MCF 10A (cell line): ENCODE measurements around the gene NR1I3. TPM values are rescaled to one million over a fixed set of nuclear protein-coding genes. Genes with fewer than 3 reads are reported as not detected.
"Not testable (repeated sequence)": the region's sequence is repeated elsewhere in the genome, so short reads cannot be mapped to it uniquely, and the experiment has no call there.

Source experiments
- BruUV-seq: library from RNA; stranded (reverse); fragments of 400-500 nt; replicated peaks from 2 replicates; lab custom pipeline; 2021; lab: Mats Ljungman, UMichigan
- CTCF ChIA-PET: fragments of 300-600 bp; sonication (Branson Sonifier 250); formaldehyde crosslinking; extraction: SDS; loops from one replicate; lab custom pipeline; 2021; ENCODE audit warnings: antibody characterized with exemption, inconsistent platforms; lab: Yijun Ruan, JAX
- POLR2A ChIA-PET: fragments of 300-600, 350-650 bp; sonication (Branson Sonifier 250); formaldehyde crosslinking; extraction: SDS; loops from one replicate; lab custom pipeline; 2020; ENCODE audit warnings: antibody characterized with exemption, inconsistent platforms; lab: Yijun Ruan, JAX
- DNase-seq: peaks from one replicate; pipeline ENCODE4 v3.0.0-alpha.2; 2018; ENCODE audit not compliant: unreplicated experiment
- H3K27ac Mint-ChIP-seq: one replicate; pipeline ENCODE4 v1.8.0; 2022; ENCODE audit warnings: mild to moderate bottlenecking, low read depth, mixed read lengths; ENCODE audit not compliant: unreplicated experiment
- H3K27me3 Mint-ChIP-seq: one replicate; pipeline ENCODE4 v1.8.0; 2022; ENCODE audit warnings: mixed read lengths; ENCODE audit not compliant: insufficient read depth, unreplicated experiment
- H3K36me3 Mint-ChIP-seq: one replicate; pipeline ENCODE4 v1.8.0; 2022; ENCODE audit warnings: mild to moderate bottlenecking, moderate library complexity, mixed read lengths; ENCODE audit not compliant: insufficient read depth, unreplicated experiment
- H3K4me1 Mint-ChIP-seq: one replicate; pipeline ENCODE4 v1.8.0; 2022; ENCODE audit warnings: mixed read lengths; ENCODE audit not compliant: insufficient read depth, unreplicated experiment
- H3K4me3 Mint-ChIP-seq: one replicate; pipeline ENCODE4 v1.8.0; 2022; ENCODE audit warnings: mild to moderate bottlenecking, moderate library complexity, mixed read lengths; ENCODE audit not compliant: unreplicated experiment
- H3K9me3 Mint-ChIP-seq: one replicate; pipeline ENCODE4 v1.8.0; 2022; ENCODE audit warnings: mixed read lengths; ENCODE audit not compliant: unreplicated experiment
- intact Hi-C: fragments of 100-400 bp; cut with micrococcal nuclease; formaldehyde crosslinking; loops from 2 replicates; pipeline ENCODE4 v1.14.1; 2022
- total RNA-seq: library from RNA; stranded (reverse); gene quantifications from 2 replicates; pipeline ENCODE4 v1.2.3, GENCODE V29; 2022
- TF ChIP-seq, protein P1 (sequence below): fragments of 200-600 bp; IDR thresholded peaks from one replicate; pipeline ENCODE4 v1.8.0; 2022; ENCODE audit warnings: antibody characterized with exemption, mild to moderate bottlenecking; ENCODE audit not compliant: unreplicated experiment

Gene NR1I3
- total RNA-seq, 1 experiment from 2014 or later: not detected

DNA sequence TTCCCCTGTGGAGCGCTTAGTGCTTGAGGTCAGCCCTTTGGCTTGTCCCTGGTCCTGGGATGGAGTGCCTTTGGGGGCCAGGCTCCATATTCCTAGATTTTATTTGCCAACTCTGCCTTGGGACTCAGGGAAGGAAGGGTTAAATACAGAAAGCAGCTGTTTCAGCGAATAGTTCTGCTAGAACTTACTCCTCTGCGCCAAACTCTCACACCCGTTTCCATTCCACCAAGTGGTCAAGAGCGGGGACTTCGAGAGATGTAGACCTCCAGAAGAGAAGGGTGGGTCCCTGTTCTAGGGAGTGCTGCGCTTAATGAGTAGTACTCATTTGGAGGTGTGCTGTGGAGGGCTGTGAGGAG is 12.8 kb downstream of the NR1I3 start:
- BruUV-seq: no TSS peak
- ChIA-PET CTCF (interaction anchor here (0.6 to 18.5 kb wide), 43 partner anchors 8 to 1340 kb away, joined by 3 to 444 read pairs (median 8); partner anchors contain the start of genes ADAMTS4, B4GALT3, CFAP126 and FCER1G), POLR2A (interaction anchor here (0.6 to 6.8 kb wide), 25 partner anchors 8 to 512 kb away, joined by 3 to 81 read pairs (median 5); partner anchors contain the start of genes ADAMTS4, B4GALT3, DEDD and NDUFS2)
- no peaks in the 10 kb centered on the region for H3K27me3 Mint-ChIP-seq
- H3K36me3 Mint-ChIP-seq: peaks cover 19% of the 10 kb centered on the region
- H3K4me1 Mint-ChIP-seq: peaks cover 22% of the 10 kb centered on the region
- DNase-seq: no peak
- peak overlapping the region; percentile 88 for H3K27ac Mint-ChIP-seq
- H3K4me3 Mint-ChIP-seq: no peak overlapping the region
- intact Hi-C loops: loop anchor here (1.0 to 10.0 kb wide), 5 partner anchors 16 to 510 kb away; partner anchors contain the start of gene NDUFS2
- H3K9me3 Mint-ChIP-seq: no peaks in the 10 kb centered on the region
- TF ChIP-seq, protein P1, sequence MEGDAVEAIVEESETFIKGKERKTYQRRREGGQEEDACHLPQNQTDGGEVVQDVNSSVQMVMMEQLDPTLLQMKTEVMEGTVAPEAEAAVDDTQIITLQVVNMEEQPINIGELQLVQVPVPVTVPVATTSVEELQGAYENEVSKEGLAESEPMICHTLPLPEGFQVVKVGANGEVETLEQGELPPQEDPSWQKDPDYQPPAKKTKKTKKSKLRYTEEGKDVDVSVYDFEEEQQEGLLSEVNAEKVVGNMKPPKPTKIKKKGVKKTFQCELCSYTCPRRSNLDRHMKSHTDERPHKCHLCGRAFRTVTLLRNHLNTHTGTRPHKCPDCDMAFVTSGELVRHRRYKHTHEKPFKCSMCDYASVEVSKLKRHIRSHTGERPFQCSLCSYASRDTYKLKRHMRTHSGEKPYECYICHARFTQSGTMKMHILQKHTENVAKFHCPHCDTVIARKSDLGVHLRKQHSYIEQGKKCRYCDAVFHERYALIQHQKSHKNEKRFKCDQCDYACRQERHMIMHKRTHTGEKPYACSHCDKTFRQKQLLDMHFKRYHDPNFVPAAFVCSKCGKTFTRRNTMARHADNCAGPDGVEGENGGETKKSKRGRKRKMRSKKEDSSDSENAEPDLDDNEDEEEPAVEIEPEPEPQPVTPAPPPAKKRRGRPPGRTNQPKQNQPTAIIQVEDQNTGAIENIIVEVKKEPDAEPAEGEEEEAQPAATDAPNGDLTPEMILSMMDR: no peak

DNA sequence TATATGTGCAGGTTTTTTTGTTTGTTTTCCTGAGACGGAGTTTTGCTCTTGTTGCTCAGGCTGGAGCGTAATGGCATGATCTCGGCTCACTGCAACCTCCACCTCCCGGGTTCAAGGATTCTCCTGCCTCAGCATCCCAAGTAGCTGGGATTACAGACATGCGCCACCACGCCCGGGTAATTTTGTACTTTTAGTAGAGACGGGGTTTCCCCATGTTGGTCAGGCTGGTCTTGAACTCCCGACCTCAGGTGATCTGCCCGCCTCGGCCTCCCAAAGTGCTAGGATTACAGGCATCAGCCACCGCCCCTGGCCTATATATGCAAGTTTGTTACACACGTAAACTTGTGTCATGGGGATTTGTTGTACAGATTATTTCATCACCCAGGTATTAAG is 13.3 kb downstream of the NR1I3 start:
- ChIA-PET POLR2A (interaction anchor here (0.6 to 6.8 kb wide), 6 partner anchors 8 to 149 kb away, joined by 3 to 81 read pairs (median 8); partner anchors contain the start of genes ADAMTS4, NDUFS2 and SDHC), CTCF (interaction anchor here (0.8 to 18.5 kb wide), 17 partner anchors 7 to 796 kb away, joined by 3 to 444 read pairs (median 23); partner anchors contain the start of genes ADAMTS4, FCER1G, NDUFS2 and NR1I3)
- BruUV-seq, H3K27ac Mint-ChIP-seq, H3K27me3 Mint-ChIP-seq, H3K4me3 Mint-ChIP-seq, H3K9me3 Mint-ChIP-seq, DNase-seq: not testable (repeated sequence)
- peaks cover 15% of the 10 kb centered on the region for H3K36me3 Mint-ChIP-seq
- intact Hi-C loops: loop anchor here (1.0 to 10.0 kb wide), 5 partner anchors 15 to 510 kb away; partner anchors contain the start of gene NDUFS2
- H3K4me1 Mint-ChIP-seq: peaks cover 22% of the 10 kb centered on the region

DNA sequence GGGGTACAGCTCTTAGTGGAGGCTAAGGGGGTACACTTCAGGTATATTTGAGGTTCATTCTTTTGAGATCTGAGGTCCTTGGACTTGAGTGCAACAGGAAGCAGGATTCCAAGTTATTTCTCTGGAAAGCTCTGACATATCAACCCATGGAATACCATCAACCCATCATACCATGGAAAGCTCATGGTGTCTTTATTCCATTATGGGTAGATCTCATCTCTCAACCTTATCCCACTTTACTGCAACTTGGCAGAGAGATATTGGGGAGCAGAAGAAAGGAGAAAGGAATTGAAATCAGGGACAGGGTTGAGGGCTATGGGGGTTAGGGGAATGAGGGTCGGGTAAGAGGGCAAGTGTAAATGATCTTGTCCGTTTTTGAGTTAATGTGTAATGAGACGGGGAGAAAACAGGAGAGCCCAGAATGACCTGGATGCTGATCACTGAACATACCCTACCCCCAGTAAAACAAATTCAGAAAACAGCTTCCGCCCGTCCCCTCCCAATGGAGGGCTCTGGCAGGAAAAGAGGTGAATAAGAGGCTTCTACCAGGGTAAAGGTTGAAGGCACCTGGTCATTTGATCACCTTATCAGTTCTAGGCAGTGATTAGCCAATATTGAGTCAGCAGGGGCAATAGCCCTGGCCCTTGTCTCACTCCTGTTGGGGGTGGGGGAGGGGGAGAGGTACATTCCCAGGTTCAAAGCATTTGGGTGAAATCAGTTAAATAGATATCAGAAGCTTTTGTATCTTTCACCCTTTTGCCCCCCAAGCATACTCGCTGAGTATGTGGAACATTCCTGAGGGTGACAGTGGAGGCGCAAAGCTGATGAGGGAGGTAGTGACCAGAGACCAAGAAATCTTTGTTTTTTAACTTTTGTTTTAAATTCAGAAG is 14.0 kb downstream of the NR1I3 start:
- CTCF ChIA-PET: interaction anchor here (0.8 to 18.5 kb wide), 14 partner anchors 7 to 796 kb away, joined by 3 to 444 read pairs (median 38); partner anchors contain the start of genes ADAMTS4, FCER1G, NDUFS2 and NR1I3
- POLR2A ChIA-PET: interaction anchor here (0.6 to 6.8 kb wide), 4 partner anchors 20 to 90 kb away, joined by 3 to 81 read pairs (median 32); partner anchors contain the start of genes ADAMTS4, NDUFS2 and SDHC
- Mint-ChIP-seq H3K4me1 (peaks cover 22% of the 10 kb centered on the region), H3K9me3 (no peaks in the 10 kb centered on the region), H3K36me3 (peaks cover 8% of the 10 kb centered on the region), H3K27me3 (no peaks in the 10 kb centered on the region), H3K27ac (no peak overlapping the region), H3K4me3 (no peak overlapping the region)
- TF ChIP-seq, protein P1: no peak
- no TSS peak for BruUV-seq
- intact Hi-C loops: loop anchor here (2.0 to 10.0 kb wide), 2 partner anchors 21 to 511 kb away; partner anchors contain the start of gene NDUFS2
- no peak for DNase-seq

DNA sequence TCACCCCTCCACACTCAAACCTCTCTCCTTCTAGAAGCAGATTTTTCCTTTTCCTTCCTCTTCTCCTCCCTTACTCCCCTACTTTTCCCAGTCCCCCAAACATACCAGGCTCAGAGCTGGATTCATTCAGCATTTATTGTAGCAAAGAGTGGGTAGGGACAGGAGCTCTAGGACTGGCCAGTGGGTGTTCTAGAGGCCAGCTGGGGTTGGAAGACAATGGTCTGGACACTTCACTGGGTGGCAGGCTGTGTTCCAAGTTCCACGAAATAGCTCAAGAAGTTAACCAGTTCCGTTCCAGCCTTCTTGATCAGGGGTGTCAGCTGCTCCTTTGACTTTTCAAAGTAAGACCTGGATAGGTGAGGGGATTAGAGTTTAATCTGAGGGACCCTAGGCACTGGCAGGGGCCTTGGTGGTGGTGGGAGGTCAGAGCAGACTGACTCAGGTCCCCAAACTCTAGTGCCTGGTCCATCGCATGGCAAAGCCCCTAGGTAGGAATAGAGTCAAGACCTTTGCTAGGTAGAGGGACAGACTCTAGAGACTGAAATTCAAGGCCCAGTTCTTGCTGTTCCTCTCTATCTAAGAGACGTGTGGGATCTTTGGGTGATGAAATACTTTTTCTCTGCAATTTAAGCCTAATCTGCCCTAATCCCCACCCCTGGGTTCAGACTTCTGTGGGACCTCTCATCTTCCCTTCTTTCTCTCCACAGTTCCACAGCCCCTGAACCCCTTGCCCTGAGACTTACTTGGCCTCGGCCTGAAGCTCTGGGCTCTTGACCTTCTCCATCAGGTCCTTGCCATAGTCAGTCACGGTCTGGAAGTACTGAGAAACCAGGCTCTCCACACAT is 15.6 kb downstream of the NR1I3 start:
- ChIA-PET CTCF (interaction anchor here (0.6 to 18.5 kb wide), 14 partner anchors 15 to 796 kb away, joined by 3 to 444 read pairs (median 4); partner anchors contain the start of genes NDUFS2 and PPOX), POLR2A (interaction anchor here (0.6 to 5.4 kb wide), 5 partner anchors 19 to 165 kb away, joined by 4 to 81 read pairs (median 4); partner anchors contain the start of gene NDUFS2)
- TF ChIP-seq, protein P1: no peak
- Mint-ChIP-seq H3K36me3 (no peaks in the 10 kb centered on the region), H3K27me3 (no peaks in the 10 kb centered on the region), H3K27ac (no peak overlapping the region), H3K4me1 (peaks cover 14% of the 10 kb centered on the region), H3K4me3 (no peak overlapping the region), H3K9me3 (no peaks in the 10 kb centered on the region)
- no TSS peak for BruUV-seq
- DNase-seq: no peak
- intact Hi-C loops: loop anchor here (10.0 kb wide), 1 partner anchor 512 kb away; no protein-coding TSS in a partner anchor
